Osteoblast (primary cell): ENCODE data around the gene SBNO1. TPM values are rescaled to one million over a fixed set of nuclear protein-coding genes. Genes with fewer than 3 reads are reported as not detected.
A peak's percentile ranks its signal among the peaks of the same experiment; 100 is the strongest.

Experiments used
- DNase-seq: peaks from one replicate; pipeline ENCODE4 v3.0.0; 2011; ENCODE audit warnings: low spot score, mixed read lengths; ENCODE audit not compliant: insufficient read length; ENCODE audit errors: missing footprints
- H2AFZ ChIP-seq: 2 replicates; pipeline ENCODE4 v1.6.0; 2011; ENCODE audit warnings: mild to moderate bottlenecking, low read length
- H3K27ac ChIP-seq: 2 replicates; pipeline ENCODE4 v1.5.1; 2011; ENCODE audit warnings: mild to moderate bottlenecking, low read depth, low read length, moderate library complexity
- H3K27me3 ChIP-seq: 2 replicates; pipeline ENCODE4 v1.6.0; 2012; ENCODE audit warnings: mild to moderate bottlenecking, control low read depth, inconsistent platforms, low read length, moderate library complexity; ENCODE audit not compliant: insufficient read depth
- H3K36me3 ChIP-seq: 2 replicates; pipeline ENCODE4 v1.5.1; 2011; ENCODE audit warnings: mild to moderate bottlenecking, low read length, control low read depth, moderate library complexity; ENCODE audit not compliant: insufficient read depth
- H3K4me1 ChIP-seq: 2 replicates; pipeline ENCODE4 v1.5.1; 2011; ENCODE audit warnings: mild to moderate bottlenecking, low read length, control low read depth, moderate library complexity; ENCODE audit not compliant: insufficient read depth
- H3K4me2 ChIP-seq: 2 replicates; pipeline ENCODE4 v1.6.0; 2011; ENCODE audit warnings: mild to moderate bottlenecking, low read length; ENCODE audit not compliant: insufficient read depth
- H3K4me3 ChIP-seq: fragments of 200-600 bp; sonication (generic); 3 replicates; pipeline ENCODE4 v1.5.1; 2012; ENCODE audit warnings: mild to moderate bottlenecking, low read length, inconsistent platforms; ENCODE audit not compliant: insufficient read depth
- H3K79me2 ChIP-seq: 2 replicates; pipeline ENCODE4 v1.6.0; 2012; ENCODE audit warnings: mild to moderate bottlenecking, low read length, control low read depth, inconsistent platforms; ENCODE audit not compliant: insufficient read depth
- H3K9me3 ChIP-seq: 2 replicates; pipeline ENCODE4 v1.5.1; 2011; ENCODE audit warnings: low read depth, low read length, control low read depth
- H4K20me1 ChIP-seq: 2 replicates; pipeline ENCODE4 v1.6.0; 2012; ENCODE audit warnings: mild to moderate bottlenecking, low read length, control low read depth; ENCODE audit not compliant: insufficient read depth
- CTCF ChIP-seq: IDR thresholded peaks from 2 replicates; pipeline ENCODE4 v1.5.1; 2011; ENCODE audit warnings: mild to moderate bottlenecking, low read depth, low read length, moderate library complexity; ENCODE audit errors: extremely low read depth
- total RNA-seq: library from RNA; depleted of rRNA; stranded (reverse); fragments of >200 nt; gene quantifications from 2 replicates; pipeline ENCODE4 v1.2.3, GENCODE V29; 2012

The SBNO1 gene
- total RNA-seq, 1 donor: 30.4 TPM

DNA sequence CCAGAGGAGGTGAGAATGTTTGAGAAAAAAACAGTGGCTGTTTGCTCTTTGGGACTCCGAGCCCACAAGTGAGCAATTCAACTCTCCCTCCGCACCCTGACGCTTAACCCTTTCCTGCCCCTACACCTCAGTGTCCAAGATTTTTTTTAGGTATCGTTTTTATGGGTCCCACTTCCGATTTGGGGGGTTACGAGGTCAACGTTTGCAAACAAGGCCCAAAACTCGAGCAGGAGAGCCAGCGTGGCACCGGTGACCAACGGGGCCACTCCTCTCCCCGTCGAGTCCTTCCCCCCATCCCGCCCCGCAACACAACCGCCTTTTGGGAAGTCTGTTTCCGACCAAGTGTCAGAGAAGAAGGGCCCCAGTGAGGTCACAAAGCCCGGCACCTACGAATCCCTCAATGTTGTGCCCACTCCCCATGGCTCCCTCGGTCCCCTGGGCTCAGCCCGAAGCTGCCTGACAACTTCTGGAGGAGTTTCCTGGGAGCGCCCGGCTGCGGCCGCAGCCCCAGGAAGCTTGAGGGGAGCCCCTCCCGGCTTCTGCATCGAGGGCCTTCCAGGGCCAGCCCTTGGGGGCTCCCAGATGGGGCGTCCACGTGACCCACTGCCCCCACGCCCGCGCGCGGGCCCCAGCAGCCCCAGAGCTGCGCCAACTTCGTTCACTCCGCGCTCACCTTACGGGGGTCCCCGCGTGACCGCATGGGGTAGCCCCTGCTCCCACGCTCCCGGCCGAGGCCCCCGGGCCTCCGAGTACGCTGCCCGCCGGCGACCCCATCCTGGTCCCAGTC, 94.2 kb downstream of the SBNO1 start:
- H3K27ac ChIP-seq: peak overlapping the region; percentile 91
- H3K79me2 ChIP-seq: peaks cover 55% of the 10 kb centered on the region
- H4K20me1 ChIP-seq: peaks cover 33% of the 10 kb centered on the region
- H3K9me3 ChIP-seq: no peaks in the 10 kb centered on the region
- peaks cover 15% of the 10 kb centered on the region for H3K36me3 ChIP-seq
- H3K4me1 ChIP-seq: peaks cover 16% of the 10 kb centered on the region
- H3K4me3 ChIP-seq: peak overlapping the region; percentile 91
- H3K4me2 ChIP-seq: peak overlapping the region; percentile 100
- no peak for TF ChIP-seq CTCF
- H2AFZ ChIP-seq: peak overlapping the region; percentile 76
- no peaks in the 10 kb centered on the region for H3K27me3 ChIP-seq
- peak; percentile 92 for DNase-seq

- Histone ChIP-seq H3K27ac (peak overlapping the region; percentile 91), H3K4me2 (peak overlapping the region; percentile 100), H3K4me1 (peaks cover 16% of the 10 kb centered on the region), H3K9me3 (no peaks in the 10 kb centered on the region), H3K79me2 (peaks cover 58% of the 10 kb centered on the region), H2AFZ (peak overlapping the region; percentile 76), H4K20me1 (peaks cover 35% of the 10 kb centered on the region), H3K27me3 (no peaks in the 10 kb centered on the region), H3K36me3 (peaks cover 20% of the 10 kb centered on the region), H3K4me3 (peak overlapping the region; percentile 91)
- no peak for DNase-seq
- no peak for TF ChIP-seq CTCF
Measured at GRCh38 chr12:123269896-123270213, 94.8 kb downstream of the SBNO1 start.

GRCh38 chr12:123269395-123269892, 95.2 kb downstream of the SBNO1 start:
- Histone ChIP-seq H3K4me3 (peak overlapping the region; percentile 91), H3K27ac (peak overlapping the region; percentile 91), H3K4me2 (peak overlapping the region; percentile 100), H3K9me3 (no peaks in the 10 kb centered on the region), H2AFZ (peak overlapping the region; percentile 76), H3K79me2 (peaks cover 63% of the 10 kb centered on the region), H4K20me1 (peaks cover 36% of the 10 kb centered on the region), H3K36me3 (peaks cover 24% of the 10 kb centered on the region), H3K4me1 (peaks cover 16% of the 10 kb centered on the region), H3K27me3 (no peaks in the 10 kb centered on the region)
- no peak for TF ChIP-seq CTCF
- DNase-seq: peak; percentile 97

GRCh38 chr12:123268850-123269249, 95.8 kb downstream of the SBNO1 start:
- DNase-seq: peak; percentile 78
- Histone ChIP-seq H3K4me2 (peak overlapping the region; percentile 100), H3K27me3 (no peaks in the 10 kb centered on the region), H2AFZ (no peak overlapping the region), H3K4me3 (peak overlapping the region; percentile 91), H3K9me3 (no peaks in the 10 kb centered on the region), H3K79me2 (peaks cover 64% of the 10 kb centered on the region), H3K36me3 (peaks cover 26% of the 10 kb centered on the region), H3K4me1 (peaks cover 16% of the 10 kb centered on the region), H3K27ac (peak overlapping the region; percentile 33), H4K20me1 (peaks cover 36% of the 10 kb centered on the region)
- TF ChIP-seq CTCF: no peak
